Fibroblast of pulmonary artery (primary cell): ENCODE measurements around the gene APOC3.
A peak's percentile ranks its signal among the peaks of the same experiment; 100 is the strongest.

ENCODE experiments used
- DNase-seq: peaks from one replicate; pipeline ENCODE4 v3.0.0-alpha.2; 2010; ENCODE audit warnings: low read depth
- H3K4me3 ChIP-seq: replicated peaks from 2 replicates; pipeline ENCODE4 v1.5.1; 2011; ENCODE audit warnings: low read depth, mild to moderate bottlenecking, control low read depth, low read length, moderate library complexity
- CTCF ChIP-seq: IDR thresholded peaks from 2 replicates; pipeline ENCODE4 v1.5.1; 2011; ENCODE audit warnings: mild to moderate bottlenecking, control low read depth, low read length, inconsistent platforms; ENCODE audit errors: missing control alignments

Gene APOC3

GRCh38 chr11:116852261-116853031 lies 22.7 kb downstream of the APOC3 start:
- no peak overlapping the region for H3K4me3 ChIP-seq
- TF ChIP-seq CTCF: no peak
- peak; percentile 44 for DNase-seq

- TF ChIP-seq CTCF: no peak
- peak; percentile 77 for DNase-seq
- no peak overlapping the region for H3K4me3 ChIP-seq
Observed at GRCh38 chr11:116853461-116854073, 23.9 kb downstream of the APOC3 start.

DNA sequence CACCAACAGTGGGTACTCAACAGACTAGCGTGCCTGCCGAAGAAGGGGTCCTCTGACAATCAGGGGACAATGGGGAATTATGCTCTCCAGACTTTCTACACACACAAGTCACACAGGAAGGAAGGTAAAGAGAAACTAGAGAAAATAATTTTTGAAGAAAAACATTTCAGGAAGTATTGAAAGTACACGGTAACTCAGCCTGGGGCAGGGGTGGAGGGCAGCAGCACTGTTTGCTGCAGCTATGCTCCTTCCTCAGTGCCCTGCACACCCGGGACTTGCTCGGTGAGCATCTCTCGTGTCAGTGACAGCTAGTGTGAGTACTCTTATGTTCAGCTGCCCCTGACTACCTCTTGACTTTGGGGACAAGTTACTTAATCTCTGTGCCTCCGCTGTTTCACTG lies 25.7 kb downstream of the APOC3 start:
- H3K4me3 ChIP-seq: no peak overlapping the region
- DNase-seq: no peak
- no peak for TF ChIP-seq CTCF

DNA sequence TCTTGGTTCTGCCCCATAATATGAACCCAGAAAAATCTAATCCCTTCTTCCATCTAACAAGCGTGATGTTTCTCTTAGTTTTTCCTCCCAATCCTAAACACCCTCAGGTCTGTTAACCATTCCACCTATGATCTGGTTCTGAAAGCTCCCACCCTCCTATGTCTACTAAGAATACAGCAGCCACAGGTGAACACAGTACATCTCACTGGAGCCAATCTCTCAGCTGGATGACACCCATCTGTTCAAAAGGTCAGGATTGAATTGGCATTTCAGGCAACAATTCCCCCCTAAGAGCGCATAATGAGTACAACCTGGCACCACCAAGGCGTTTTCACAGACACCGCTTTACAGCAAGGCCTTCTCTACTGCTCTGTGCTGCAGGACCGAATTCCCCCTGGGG lies 26.7 kb downstream of the APOC3 start:
- DNase-seq: no peak
- no peak for TF ChIP-seq CTCF
- no peak overlapping the region for H3K4me3 ChIP-seq

DNA sequence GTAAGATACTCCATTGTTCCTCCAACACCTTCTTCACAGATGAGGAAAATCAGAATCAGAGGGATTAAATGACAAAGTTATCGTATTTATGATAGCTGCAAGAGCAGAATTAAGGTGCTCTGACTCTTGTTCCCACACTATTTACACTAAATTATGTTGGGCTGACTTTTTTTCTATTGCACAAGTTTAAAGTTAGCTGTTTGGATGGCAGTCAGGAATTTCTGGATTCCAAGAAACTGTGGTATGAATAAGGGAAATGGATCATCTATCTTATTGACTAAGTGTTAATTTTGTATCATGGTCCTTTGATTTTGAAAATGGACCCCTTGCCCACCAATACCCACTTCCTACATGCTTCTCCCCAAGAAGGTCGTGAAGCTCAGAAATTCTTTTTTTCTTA lies 27.6 kb downstream of the APOC3 start:
- peak; percentile 42 for DNase-seq
- no peak for TF ChIP-seq CTCF
- no peak overlapping the region for H3K4me3 ChIP-seq

DNA sequence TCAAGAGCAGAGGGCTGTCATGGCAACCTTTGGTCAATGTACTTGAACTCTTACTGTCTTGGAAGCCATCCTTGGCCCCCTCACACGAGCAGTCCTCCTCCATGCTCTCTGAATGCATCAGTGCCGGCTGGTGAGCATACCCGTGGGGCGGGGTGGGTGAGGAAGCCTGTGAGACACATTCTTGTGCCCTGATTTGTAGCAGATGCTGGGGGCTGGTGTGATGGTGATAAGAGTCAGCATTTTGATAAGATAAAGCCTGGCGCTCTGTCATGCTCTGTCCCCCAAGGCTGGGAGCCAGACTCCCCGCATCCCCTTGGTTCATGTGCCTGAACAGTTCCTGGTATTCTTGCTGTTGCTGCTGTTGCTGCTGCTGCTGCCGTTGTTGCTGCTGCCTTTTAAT lies 28.2 kb downstream of the APOC3 start:
- peak; percentile 23 for DNase-seq
- TF ChIP-seq CTCF: no peak
- no peak overlapping the region for H3K4me3 ChIP-seq

DNA sequence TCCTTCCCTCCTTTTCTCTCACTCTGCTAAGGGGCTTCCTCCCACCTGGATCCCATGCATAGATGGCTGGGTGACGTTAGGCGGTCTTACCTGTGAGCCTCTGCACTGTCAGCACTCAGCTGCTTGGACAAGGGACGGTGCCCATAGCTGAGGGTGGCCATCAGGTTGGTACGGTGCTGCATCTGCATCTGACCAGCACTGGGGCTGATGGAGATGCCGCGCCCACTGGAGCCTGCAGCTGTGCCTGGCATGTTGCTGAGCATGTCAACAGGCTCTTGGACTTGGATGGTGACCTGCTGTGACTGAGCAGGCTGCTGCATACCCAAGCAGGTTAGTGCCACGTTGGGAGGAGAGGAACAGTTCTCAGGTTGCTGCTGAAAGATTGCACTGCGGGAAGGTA lies 29.5 kb downstream of the APOC3 start:
- H3K4me3 ChIP-seq: no peak overlapping the region
- no peak for TF ChIP-seq CTCF
- DNase-seq: no peak
